ENCODE measurements around the gene FARS2. TPM values are rescaled to one million over a fixed set of nuclear protein-coding genes. Genes with fewer than 3 reads are reported as not detected.

The FARS2 gene
- polyA plus RNA-seq, 2 donors, result 5.0 to 10.5 TPM

DNA sequence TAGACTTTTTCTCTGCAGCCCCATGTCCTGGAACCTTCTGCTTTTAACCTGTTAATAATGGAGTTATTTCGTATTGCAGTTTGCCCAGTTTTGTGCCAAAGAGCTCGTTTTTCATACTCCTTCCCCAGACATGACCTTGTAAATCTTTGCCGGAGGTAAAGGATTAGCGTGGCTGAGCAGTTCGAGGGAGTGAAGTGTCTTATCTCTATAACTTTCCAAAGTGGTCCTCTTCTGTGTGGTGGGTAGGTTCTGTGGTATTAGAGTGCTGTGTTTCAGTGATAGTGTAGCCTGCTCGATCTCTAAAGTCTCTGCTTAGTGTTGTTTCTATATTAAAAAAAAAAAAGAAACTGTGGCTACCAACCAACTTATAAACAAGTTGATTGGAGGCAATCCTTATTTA is 67.5 kb downstream of the FARS2 start:
- 85 to 90% methylated on average over 6 of the region's 6 CpGs for WGBS, 2 donors

DNA sequence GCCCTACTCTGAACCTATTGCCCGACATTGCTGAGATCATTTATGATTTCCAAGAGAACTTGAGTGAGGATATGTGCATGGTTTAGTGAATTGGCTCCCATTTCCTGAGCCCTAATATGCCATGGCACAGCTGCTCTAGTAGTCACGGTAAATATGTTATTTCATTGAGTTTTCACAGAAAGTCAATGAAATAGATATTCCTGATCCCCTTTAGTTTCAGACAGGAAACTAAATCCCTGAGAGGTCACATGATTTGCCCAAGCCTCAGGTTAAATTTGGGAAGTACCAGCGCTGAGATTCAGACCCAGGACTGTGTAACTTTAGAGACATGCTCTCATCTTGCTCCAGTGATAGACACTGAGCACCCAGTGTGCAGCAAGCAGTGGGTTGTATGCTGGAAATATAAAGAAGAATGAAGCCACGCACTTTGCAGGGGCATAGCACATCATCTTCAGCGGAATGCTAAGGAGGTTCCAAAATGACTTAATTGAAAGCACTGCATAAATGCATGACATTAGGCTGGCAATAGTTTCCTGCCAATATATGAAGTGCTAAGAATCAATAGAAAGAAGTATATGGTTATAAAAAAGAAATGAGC is 70.6 kb downstream of the FARS2 start:
- 85 to 98% methylated on average over 5 of the region's 5 CpGs for WGBS, 2 donors
- no peaks in the 10 kb centered on the region for H3K36me3 ChIP-seq (ENCODE audit: control insufficient read depth in 2 of 2, insufficient read depth in 2 of 2, low read length in 1 of 2)
- H3K9me3 ChIP-seq (ENCODE audit: control insufficient read depth in 2 of 2, insufficient read depth in 1 of 2, low read depth in 1 of 2, low read length in 1 of 2), result no peaks in the 10 kb centered on the region
- no peak overlapping the region for H3K27ac ChIP-seq (ENCODE audit: low read depth in 2 of 2, low read length in 1 of 2)
- no peaks in the 10 kb centered on the region for H3K4me1 ChIP-seq (ENCODE audit: control insufficient read depth in 2 of 2, insufficient read depth in 2 of 2, low read length in 1 of 2)
- no peaks in the 10 kb centered on the region for H3K27me3 ChIP-seq (ENCODE audit: control insufficient read depth in 1 of 2, insufficient read depth in 2 of 2, low read length in 2 of 2)
- no peak overlapping the region for H3K4me3 ChIP-seq (ENCODE audit: low read depth in 1 of 2, low read length in 2 of 2)

More for the DNA sequence above, 67.5 kb downstream of the FARS2 start:
- Histone ChIP-seq H3K4me1 (ENCODE audit: control insufficient read depth in 2 of 2, insufficient read depth in 2 of 2, low read length in 1 of 2) (no peaks in the 10 kb centered on the region), H3K27me3 (ENCODE audit: control insufficient read depth in 1 of 2, insufficient read depth in 2 of 2, low read length in 2 of 2) (no peaks in the 10 kb centered on the region), H3K36me3 (ENCODE audit: control insufficient read depth in 2 of 2, insufficient read depth in 2 of 2, low read length in 1 of 2) (peaks cover 1 to 4% of the 10 kb centered on the region in 2 donors), H3K4me3 (ENCODE audit: low read depth in 1 of 2, low read length in 2 of 2) (no peak overlapping the region), H3K27ac (ENCODE audit: low read depth in 2 of 2, low read length in 1 of 2) (no peak overlapping the region), H3K9me3 (ENCODE audit: control insufficient read depth in 2 of 2, insufficient read depth in 1 of 2, low read depth in 1 of 2, low read length in 1 of 2) (peaks cover 0 to 3% of the 10 kb centered on the region in 2 donors)

DNA sequence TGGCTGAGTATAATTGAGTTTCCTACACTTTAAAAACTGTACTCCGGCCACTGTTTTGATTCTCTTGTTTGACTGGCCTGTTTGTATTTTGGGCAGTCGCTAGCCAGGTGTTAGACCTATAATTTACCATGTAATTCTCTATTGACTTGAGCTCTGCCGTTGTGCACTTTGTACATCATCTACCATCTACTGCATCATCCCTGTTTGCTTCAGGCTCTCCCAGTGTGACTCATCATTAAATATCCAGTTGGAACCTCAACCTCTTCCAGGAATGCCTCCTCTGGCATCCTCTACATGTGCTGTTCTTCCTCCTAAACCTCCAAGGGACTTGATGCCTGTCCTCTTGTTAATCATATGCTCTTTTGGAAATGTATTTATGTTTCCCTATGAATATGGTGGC is 72.3 kb downstream of the FARS2 start:
- Histone ChIP-seq H3K27me3 (ENCODE audit: control insufficient read depth in 1 of 2, insufficient read depth in 2 of 2, low read length in 2 of 2) (no peaks in the 10 kb centered on the region), H3K36me3 (ENCODE audit: control insufficient read depth in 2 of 2, insufficient read depth in 2 of 2, low read length in 1 of 2) (no peaks in the 10 kb centered on the region), H3K4me1 (ENCODE audit: control insufficient read depth in 2 of 2, insufficient read depth in 2 of 2, low read length in 1 of 2) (no peaks in the 10 kb centered on the region), H3K27ac (ENCODE audit: low read depth in 2 of 2, low read length in 1 of 2) (no peak overlapping the region), H3K9me3 (ENCODE audit: control insufficient read depth in 2 of 2, insufficient read depth in 1 of 2, low read depth in 1 of 2, low read length in 1 of 2) (no peaks in the 10 kb centered on the region), H3K4me3 (ENCODE audit: low read depth in 1 of 2, low read length in 2 of 2) (no peak overlapping the region)
- 74 to 84% methylated on average over 3 of the region's 3 CpGs for WGBS, 2 donors

DNA sequence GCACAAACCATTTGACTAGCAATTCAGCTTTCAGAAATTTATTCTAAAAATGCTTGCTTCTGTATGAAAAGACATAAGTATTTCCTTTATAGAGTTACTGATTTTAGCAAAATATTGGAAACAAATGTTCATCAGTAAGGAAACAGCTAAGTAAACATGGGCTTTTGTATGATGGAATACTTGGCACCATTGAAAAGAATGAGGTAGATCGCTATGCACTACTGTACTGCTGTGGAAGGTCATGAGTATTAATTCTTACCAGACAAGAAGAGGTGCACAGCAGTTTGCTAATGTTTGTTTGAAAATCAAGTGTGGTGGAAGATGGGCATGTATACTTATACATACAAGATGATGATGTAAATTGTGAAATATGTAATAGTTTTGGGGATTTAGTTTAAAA is 73.0 kb downstream of the FARS2 start:
- 52 to 68% methylated on average over 1 of the region's 1 CpG for WGBS, 2 donors
- no peak overlapping the region for H3K4me3 ChIP-seq (ENCODE audit: low read depth in 1 of 2, low read length in 2 of 2)
- H3K36me3 ChIP-seq (ENCODE audit: control insufficient read depth in 2 of 2, insufficient read depth in 2 of 2, low read length in 1 of 2), result no peaks in the 10 kb centered on the region
- no peak overlapping the region for H3K27ac ChIP-seq (ENCODE audit: low read depth in 2 of 2, low read length in 1 of 2)
- H3K9me3 ChIP-seq (ENCODE audit: control insufficient read depth in 2 of 2, insufficient read depth in 1 of 2, low read depth in 1 of 2, low read length in 1 of 2), result no peaks in the 10 kb centered on the region
- H3K27me3 ChIP-seq (ENCODE audit: control insufficient read depth in 1 of 2, insufficient read depth in 2 of 2, low read length in 2 of 2), result no peaks in the 10 kb centered on the region
- H3K4me1 ChIP-seq (ENCODE audit: control insufficient read depth in 2 of 2, insufficient read depth in 2 of 2, low read length in 1 of 2), result no peaks in the 10 kb centered on the region

GRCh38 chr6:5335020-5335419 is 73.7 kb downstream of the FARS2 start:
- WGBS, 2 donors, result 56 to 71% methylated on average over 3 of the region's 3 CpGs
- no peaks in the 10 kb centered on the region for H3K9me3 ChIP-seq (ENCODE audit: control insufficient read depth in 2 of 2, insufficient read depth in 1 of 2, low read depth in 1 of 2, low read length in 1 of 2)
- no peak overlapping the region for H3K27ac ChIP-seq (ENCODE audit: low read depth in 2 of 2, low read length in 1 of 2)
- H3K4me3 ChIP-seq (ENCODE audit: low read depth in 1 of 2, low read length in 2 of 2), result no peak overlapping the region
- H3K4me1 ChIP-seq (ENCODE audit: control insufficient read depth in 2 of 2, insufficient read depth in 2 of 2, low read length in 1 of 2), result no peaks in the 10 kb centered on the region
- H3K27me3 ChIP-seq (ENCODE audit: control insufficient read depth in 1 of 2, insufficient read depth in 2 of 2, low read length in 2 of 2), result no peaks in the 10 kb centered on the region
- H3K36me3 ChIP-seq (ENCODE audit: control insufficient read depth in 2 of 2, insufficient read depth in 2 of 2, low read length in 1 of 2), result no peaks in the 10 kb centered on the region

- WGBS, 2 donors, result 85 to 88% methylated on average over 2 of the region's 2 CpGs
Measured at GRCh38 chr6:5337573-5337972, 76.3 kb downstream of the FARS2 start.

DNA sequence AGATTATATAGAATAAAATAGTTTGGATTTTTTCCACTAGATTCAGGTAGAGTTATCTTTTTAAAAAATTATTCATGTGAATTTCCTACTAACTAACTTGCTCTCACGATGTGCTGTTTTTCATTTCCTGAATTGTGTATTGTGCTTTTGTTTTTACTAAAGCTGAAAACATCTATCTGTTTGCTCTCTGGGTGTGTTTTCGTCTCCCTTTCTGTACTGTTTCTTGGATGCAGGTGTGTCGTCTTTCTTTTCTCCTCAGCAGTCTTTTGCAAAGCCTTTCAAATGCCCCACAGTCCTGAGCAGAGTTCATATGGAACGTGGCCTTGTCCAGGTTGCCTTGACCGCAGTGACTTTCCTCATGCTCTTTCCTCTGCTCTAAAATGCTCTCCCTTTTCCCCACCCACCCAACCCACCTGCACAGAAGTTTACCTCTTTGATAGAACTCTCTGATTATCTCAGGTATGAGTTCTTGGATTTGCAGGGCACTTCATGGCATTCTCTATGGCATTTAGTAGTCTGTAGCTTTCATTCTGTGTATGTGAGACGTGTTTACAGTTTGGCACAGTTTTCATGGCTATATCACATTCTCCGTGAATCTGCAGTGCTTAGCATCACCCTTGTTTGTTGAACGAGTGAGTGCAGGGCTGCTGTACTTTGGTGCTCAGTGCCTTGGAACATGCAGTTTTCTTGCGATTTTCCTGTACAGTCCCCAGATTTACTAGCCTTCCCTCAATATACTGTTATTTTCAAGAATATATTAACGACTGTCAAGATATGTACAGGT is 77.1 kb downstream of the FARS2 start:
- H3K4me3 ChIP-seq (ENCODE audit: low read depth in 1 of 2, low read length in 2 of 2), result no peak overlapping the region
- H3K27me3 ChIP-seq (ENCODE audit: control insufficient read depth in 1 of 2, insufficient read depth in 2 of 2, low read length in 2 of 2), result no peaks in the 10 kb centered on the region
- H3K4me1 ChIP-seq (ENCODE audit: control insufficient read depth in 2 of 2, insufficient read depth in 2 of 2, low read length in 1 of 2), result no peaks in the 10 kb centered on the region
- no peaks in the 10 kb centered on the region for H3K9me3 ChIP-seq (ENCODE audit: control insufficient read depth in 2 of 2, insufficient read depth in 1 of 2, low read depth in 1 of 2, low read length in 1 of 2)
- H3K36me3 ChIP-seq (ENCODE audit: control insufficient read depth in 2 of 2, insufficient read depth in 2 of 2, low read length in 1 of 2), result no peaks in the 10 kb centered on the region
- 66 to 78% methylated on average over 10 of the region's 10 CpGs for WGBS, 2 donors
- no peak overlapping the region for H3K27ac ChIP-seq (ENCODE audit: low read depth in 2 of 2, low read length in 1 of 2)

More at GRCh38 chr6:5337573-5337972, 76.3 kb downstream of the FARS2 start:
- Histone ChIP-seq H3K36me3 (ENCODE audit: control insufficient read depth in 2 of 2, insufficient read depth in 2 of 2, low read length in 1 of 2) (no peaks in the 10 kb centered on the region), H3K4me3 (ENCODE audit: low read depth in 1 of 2, low read length in 2 of 2) (no peak overlapping the region), H3K27me3 (ENCODE audit: control insufficient read depth in 1 of 2, insufficient read depth in 2 of 2, low read length in 2 of 2) (no peaks in the 10 kb centered on the region), H3K4me1 (ENCODE audit: control insufficient read depth in 2 of 2, insufficient read depth in 2 of 2, low read length in 1 of 2) (no peaks in the 10 kb centered on the region), H3K27ac (ENCODE audit: low read depth in 2 of 2, low read length in 1 of 2) (no peak overlapping the region), H3K9me3 (ENCODE audit: control insufficient read depth in 2 of 2, insufficient read depth in 1 of 2, low read depth in 1 of 2, low read length in 1 of 2) (no peaks in the 10 kb centered on the region)

GRCh38 chr6:5339786-5340185 is 78.5 kb downstream of the FARS2 start:
- WGBS, 2 donors, result 71 to 85% methylated on average over 3 of the region's 3 CpGs

DNA sequence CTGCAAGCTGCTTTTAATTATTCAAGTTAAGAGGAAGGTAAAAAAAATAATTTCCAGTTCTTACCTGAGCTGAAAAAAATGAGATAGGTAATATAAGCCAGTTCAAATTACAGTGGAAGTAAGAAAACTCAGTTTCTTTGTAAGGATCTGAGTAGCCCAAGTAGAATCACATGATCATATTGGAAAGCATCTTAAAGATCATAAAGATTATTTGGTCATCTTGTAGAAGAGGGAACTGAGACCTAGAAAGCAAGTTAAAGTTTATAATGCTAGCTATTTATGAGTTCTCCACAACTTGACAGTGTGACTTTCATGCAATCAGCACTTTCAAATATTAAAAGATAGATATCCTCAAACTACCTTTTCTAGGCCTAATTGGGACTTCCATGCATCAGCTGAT is 80.5 kb downstream of the FARS2 start:
- Histone ChIP-seq H3K27me3 (ENCODE audit: control insufficient read depth in 1 of 2, insufficient read depth in 2 of 2, low read length in 2 of 2) (no peaks in the 10 kb centered on the region), H3K27ac (ENCODE audit: low read depth in 2 of 2, low read length in 1 of 2) (no peak overlapping the region), H3K4me1 (ENCODE audit: control insufficient read depth in 2 of 2, insufficient read depth in 2 of 2, low read length in 1 of 2) (no peaks in the 10 kb centered on the region), H3K4me3 (ENCODE audit: low read depth in 1 of 2, low read length in 2 of 2) (no peak overlapping the region), H3K9me3 (ENCODE audit: control insufficient read depth in 2 of 2, insufficient read depth in 1 of 2, low read depth in 1 of 2, low read length in 1 of 2) (no peaks in the 10 kb centered on the region), H3K36me3 (ENCODE audit: control insufficient read depth in 2 of 2, insufficient read depth in 2 of 2, low read length in 1 of 2) (no peaks in the 10 kb centered on the region)

More at GRCh38 chr6:5339786-5340185, 78.5 kb downstream of the FARS2 start:
- H3K36me3 ChIP-seq (ENCODE audit: control insufficient read depth in 2 of 2, insufficient read depth in 2 of 2, low read length in 1 of 2), result no peaks in the 10 kb centered on the region
- no peaks in the 10 kb centered on the region for H3K9me3 ChIP-seq (ENCODE audit: control insufficient read depth in 2 of 2, insufficient read depth in 1 of 2, low read depth in 1 of 2, low read length in 1 of 2)
- H3K4me3 ChIP-seq (ENCODE audit: low read depth in 1 of 2, low read length in 2 of 2), result no peak overlapping the region
- H3K27ac ChIP-seq (ENCODE audit: low read depth in 2 of 2, low read length in 1 of 2), result no peak overlapping the region
- H3K27me3 ChIP-seq (ENCODE audit: control insufficient read depth in 1 of 2, insufficient read depth in 2 of 2, low read length in 2 of 2), result no peaks in the 10 kb centered on the region
- no peaks in the 10 kb centered on the region for H3K4me1 ChIP-seq (ENCODE audit: control insufficient read depth in 2 of 2, insufficient read depth in 2 of 2, low read length in 1 of 2)

GRCh38 chr6:5343998-5344397 is 82.7 kb downstream of the FARS2 start:
- no peaks in the 10 kb centered on the region for H3K36me3 ChIP-seq (ENCODE audit: control insufficient read depth in 2 of 2, insufficient read depth in 2 of 2, low read length in 1 of 2)
- no peaks in the 10 kb centered on the region for H3K27me3 ChIP-seq (ENCODE audit: control insufficient read depth in 1 of 2, insufficient read depth in 2 of 2, low read length in 2 of 2)
- no peak overlapping the region for H3K4me3 ChIP-seq (ENCODE audit: low read depth in 1 of 2, low read length in 2 of 2)
- no peak overlapping the region for H3K27ac ChIP-seq (ENCODE audit: low read depth in 2 of 2, low read length in 1 of 2)
- H3K4me1 ChIP-seq (ENCODE audit: control insufficient read depth in 2 of 2, insufficient read depth in 2 of 2, low read length in 1 of 2), result no peaks in the 10 kb centered on the region
- 82 to 87% methylated on average over 11 of the region's 11 CpGs for WGBS, 2 donors
- H3K9me3 ChIP-seq (ENCODE audit: control insufficient read depth in 2 of 2, insufficient read depth in 1 of 2, low read depth in 1 of 2, low read length in 1 of 2), result no peaks in the 10 kb centered on the region

All from esophagus (tissue), 2 donors.